Measurements from ENCODE around the gene AHCYL2. TPM values are rescaled to one million over a fixed set of nuclear protein-coding genes. Genes with fewer than 3 reads are reported as not detected.

The AHCYL2 gene
- total and polyA plus RNA-seq, 2 experiments from 2014 or later = 7.8 to 29.4 TPM

GRCh38 chr7:129437190-129437589, 212.4 kb downstream of the AHCYL2 start (continued):
- TF ChIP-seq, protein P1, sequence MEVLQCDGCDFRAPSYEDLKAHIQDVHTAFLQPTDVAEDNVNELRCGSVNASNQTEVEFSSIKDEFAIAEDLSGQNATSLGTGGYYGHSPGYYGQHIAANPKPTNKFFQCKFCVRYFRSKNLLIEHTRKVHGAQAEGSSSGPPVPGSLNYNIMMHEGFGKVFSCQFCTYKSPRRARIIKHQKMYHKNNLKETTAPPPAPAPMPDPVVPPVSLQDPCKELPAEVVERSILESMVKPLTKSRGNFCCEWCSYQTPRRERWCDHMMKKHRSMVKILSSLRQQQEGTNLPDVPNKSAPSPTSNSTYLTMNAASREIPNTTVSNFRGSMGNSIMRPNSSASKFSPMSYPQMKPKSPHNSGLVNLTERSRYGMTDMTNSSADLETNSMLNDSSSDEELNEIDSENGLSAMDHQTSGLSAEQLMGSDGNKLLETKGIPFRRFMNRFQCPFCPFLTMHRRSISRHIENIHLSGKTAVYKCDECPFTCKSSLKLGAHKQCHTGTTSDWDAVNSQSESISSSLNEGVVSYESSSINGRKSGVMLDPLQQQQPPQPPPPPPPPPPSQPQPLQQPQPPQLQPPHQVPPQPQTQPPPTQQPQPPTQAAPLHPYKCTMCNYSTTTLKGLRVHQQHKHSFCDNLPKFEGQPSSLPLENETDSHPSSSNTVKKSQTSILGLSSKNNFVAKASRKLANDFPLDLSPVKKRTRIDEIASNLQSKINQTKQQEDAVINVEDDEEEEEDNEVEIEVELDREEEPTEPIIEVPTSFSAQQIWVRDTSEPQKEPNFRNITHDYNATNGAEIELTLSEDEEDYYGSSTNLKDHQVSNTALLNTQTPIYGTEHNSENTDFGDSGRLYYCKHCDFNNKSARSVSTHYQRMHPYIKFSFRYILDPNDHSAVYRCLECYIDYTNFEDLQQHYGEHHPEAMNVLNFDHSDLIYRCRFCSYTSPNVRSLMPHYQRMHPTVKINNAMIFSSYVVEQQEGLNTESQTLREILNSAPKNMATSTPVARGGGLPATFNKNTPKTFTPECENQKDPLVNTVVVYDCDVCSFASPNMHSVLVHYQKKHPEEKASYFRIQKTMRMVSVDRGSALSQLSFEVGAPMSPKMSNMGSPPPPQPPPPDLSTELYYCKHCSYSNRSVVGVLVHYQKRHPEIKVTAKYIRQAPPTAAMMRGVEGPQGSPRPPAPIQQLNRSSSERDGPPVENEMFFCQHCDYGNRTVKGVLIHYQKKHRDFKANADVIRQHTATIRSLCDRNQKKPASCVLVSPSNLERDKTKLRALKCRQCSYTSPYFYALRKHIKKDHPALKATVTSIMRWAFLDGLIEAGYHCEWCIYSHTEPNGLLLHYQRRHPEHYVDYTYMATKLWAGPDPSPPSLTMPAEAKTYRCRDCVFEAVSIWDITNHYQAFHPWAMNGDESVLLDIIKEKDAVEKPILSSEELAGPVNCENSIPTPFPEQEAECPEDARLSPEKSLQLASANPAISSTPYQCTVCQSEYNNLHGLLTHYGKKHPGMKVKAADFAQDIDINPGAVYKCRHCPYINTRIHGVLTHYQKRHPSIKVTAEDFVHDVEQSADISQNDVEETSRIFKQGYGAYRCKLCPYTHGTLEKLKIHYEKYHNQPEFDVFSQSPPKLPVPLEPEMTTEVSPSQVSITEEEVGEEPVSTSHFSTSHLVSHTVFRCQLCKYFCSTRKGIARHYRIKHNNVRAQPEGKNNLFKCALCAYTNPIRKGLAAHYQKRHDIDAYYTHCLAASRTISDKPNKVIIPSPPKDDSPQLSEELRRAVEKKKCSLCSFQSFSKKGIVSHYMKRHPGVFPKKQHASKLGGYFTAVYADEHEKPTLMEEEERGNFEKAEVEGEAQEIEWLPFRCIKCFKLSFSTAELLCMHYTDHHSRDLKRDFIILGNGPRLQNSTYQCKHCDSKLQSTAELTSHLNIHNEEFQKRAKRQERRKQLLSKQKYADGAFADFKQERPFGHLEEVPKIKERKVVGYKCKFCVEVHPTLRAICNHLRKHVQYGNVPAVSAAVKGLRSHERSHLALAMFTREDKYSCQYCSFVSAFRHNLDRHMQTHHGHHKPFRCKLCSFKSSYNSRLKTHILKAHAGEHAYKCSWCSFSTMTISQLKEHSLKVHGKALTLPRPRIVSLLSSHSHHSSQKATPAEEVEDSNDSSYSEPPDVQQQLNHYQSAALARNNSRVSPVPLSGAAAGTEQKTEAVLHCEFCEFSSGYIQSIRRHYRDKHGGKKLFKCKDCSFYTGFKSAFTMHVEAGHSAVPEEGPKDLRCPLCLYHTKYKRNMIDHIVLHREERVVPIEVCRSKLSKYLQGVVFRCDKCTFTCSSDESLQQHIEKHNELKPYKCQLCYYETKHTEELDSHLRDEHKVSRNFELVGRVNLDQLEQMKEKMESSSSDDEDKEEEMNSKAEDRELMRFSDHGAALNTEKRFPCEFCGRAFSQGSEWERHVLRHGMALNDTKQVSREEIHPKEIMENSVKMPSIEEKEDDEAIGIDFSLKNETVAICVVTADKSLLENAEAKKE (CRISPR knock-in tag; IDR thresholded peaks at IDR 0.05) = no peak
- TF ChIP-seq REST (IDR thresholded peaks at IDR 0.05; ENCODE audit: unreplicated experiment) = no peak
- TF ChIP-seq, protein P2, sequence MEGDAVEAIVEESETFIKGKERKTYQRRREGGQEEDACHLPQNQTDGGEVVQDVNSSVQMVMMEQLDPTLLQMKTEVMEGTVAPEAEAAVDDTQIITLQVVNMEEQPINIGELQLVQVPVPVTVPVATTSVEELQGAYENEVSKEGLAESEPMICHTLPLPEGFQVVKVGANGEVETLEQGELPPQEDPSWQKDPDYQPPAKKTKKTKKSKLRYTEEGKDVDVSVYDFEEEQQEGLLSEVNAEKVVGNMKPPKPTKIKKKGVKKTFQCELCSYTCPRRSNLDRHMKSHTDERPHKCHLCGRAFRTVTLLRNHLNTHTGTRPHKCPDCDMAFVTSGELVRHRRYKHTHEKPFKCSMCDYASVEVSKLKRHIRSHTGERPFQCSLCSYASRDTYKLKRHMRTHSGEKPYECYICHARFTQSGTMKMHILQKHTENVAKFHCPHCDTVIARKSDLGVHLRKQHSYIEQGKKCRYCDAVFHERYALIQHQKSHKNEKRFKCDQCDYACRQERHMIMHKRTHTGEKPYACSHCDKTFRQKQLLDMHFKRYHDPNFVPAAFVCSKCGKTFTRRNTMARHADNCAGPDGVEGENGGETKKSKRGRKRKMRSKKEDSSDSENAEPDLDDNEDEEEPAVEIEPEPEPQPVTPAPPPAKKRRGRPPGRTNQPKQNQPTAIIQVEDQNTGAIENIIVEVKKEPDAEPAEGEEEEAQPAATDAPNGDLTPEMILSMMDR (conservative IDR thresholded peaks at IDR 0.05; ENCODE audit: low read depth in 2 of 2) = no peak

Measured in GM23338 (cell line).